Measurements from ENCODE around the gene BRSK1.

GRCh38 chr19:55245236-55245904 lies 38.4 kb upstream of the BRSK1 start:
- TF ChIP-seq CTCF (IDR thresholded peaks at IDR 0.05; ENCODE audit: borderline replicate concordance, extremely low read depth, low read length, poor library complexity, severe bottlenecking) (no peak), EZH2 (IDR thresholded peaks at IDR 0.05; ENCODE audit: borderline replicate concordance, low read depth, low read length, severe bottlenecking) (no peak)
